OCI-LY7 (cell line): ENCODE data around the gene PPT2. TPM values are rescaled to one million over a fixed set of nuclear protein-coding genes. Genes with fewer than 3 reads are reported as not detected.
"Not testable (repeated sequence)": the region's sequence is repeated elsewhere in the genome, so short reads cannot be mapped to it uniquely, and the experiment has no call there.

ENCODE experiments used
- BruUV-seq: library from RNA; stranded (reverse); fragments of 400-500 nt; replicated peaks from 2 replicates; lab custom pipeline; 2021; lab: Mats Ljungman, UMichigan
- CTCF ChIA-PET: fragments of 300-600 bp; sonication (Branson Sonifier 250); formaldehyde crosslinking; loops from one replicate; lab custom pipeline; 2022; ENCODE audit warnings: antibody characterized with exemption; ENCODE audit not compliant: unreplicated experiment; lab: Charles Lee
- POLR2A ChIA-PET: fragments of 300-600 bp; sonication (Branson Sonifier 250); formaldehyde crosslinking; loops from one replicate; lab custom pipeline; 2022; ENCODE audit warnings: antibody characterized with exemption; lab: Charles Lee
- DNase-seq: peaks from one replicate; pipeline ENCODE4 v3.0.0-alpha.2; 2015; ENCODE audit warnings: low spot score
- H2AFZ ChIP-seq: fragments of 200-600 bp; sonication (generic), shearing (Covaris generic); 2 replicates; pipeline ENCODE4 v1.6.1; 2014; ENCODE audit warnings: mild to moderate bottlenecking, antibody characterized with exemption, low read length, moderate library complexity
- H3K27ac ChIP-seq: fragments of 200-600 bp; sonication (generic); 2 replicates; pipeline ENCODE4 v1.5.1; 2014; ENCODE audit warnings: mixed run types, low read depth, mild to moderate bottlenecking, moderate library complexity, low read length, inconsistent platforms; ENCODE audit not compliant: poor library complexity, severe bottlenecking
- H3K36me3 ChIP-seq: fragments of 200-600 bp; sonication (generic); 2 replicates; pipeline ENCODE4 v1.6.1; 2014; ENCODE audit warnings: mild to moderate bottlenecking, antibody characterized with exemption, low read length, moderate library complexity, mixed read lengths; ENCODE audit not compliant: insufficient read depth
- H3K4me1 ChIP-seq: fragments of 200-600 bp; sonication (generic); 2 replicates; pipeline ENCODE4 v1.5.1; 2014; ENCODE audit warnings: mild to moderate bottlenecking, low read length; ENCODE audit not compliant: insufficient read depth, poor library complexity, severe bottlenecking
- H3K4me2 ChIP-seq: fragments of 200-600 bp; sonication (generic); 2 replicates; pipeline ENCODE4 v1.6.1; 2014; ENCODE audit warnings: mild to moderate bottlenecking, low read length
- H3K4me3 ChIP-seq: fragments of 200-600 bp; sonication (generic); 2 replicates; pipeline ENCODE4 v1.5.1; 2014; ENCODE audit warnings: mild to moderate bottlenecking, low read depth, low read length; ENCODE audit not compliant: poor library complexity, severe bottlenecking
- H3K79me2 ChIP-seq: fragments of 200-600 bp; sonication (generic); 2 replicates; pipeline ENCODE4 v1.6.1; 2016; ENCODE audit warnings: low read depth, mild to moderate bottlenecking, low read length, moderate library complexity, mixed read lengths; ENCODE audit not compliant: insufficient read depth
- H3K9me2 ChIP-seq: fragments of 200-600 bp; sonication (generic); 2 replicates; pipeline ENCODE4 v1.6.1; 2016; ENCODE audit warnings: mild to moderate bottlenecking, low read length, mixed read lengths; ENCODE audit not compliant: insufficient read depth
- H3K9me3 ChIP-seq: fragments of 200-600 bp; sonication (generic); 2 replicates; pipeline ENCODE4 v1.6.1; 2014; ENCODE audit warnings: mild to moderate bottlenecking, mixed run types, low read length, mixed read lengths
- H4K20me1 ChIP-seq: fragments of 200-600 bp; sonication (generic); 2 replicates; pipeline ENCODE4 v1.6.1; 2014; ENCODE audit warnings: mild to moderate bottlenecking, antibody characterized with exemption, low read length, moderate library complexity, mixed read lengths; ENCODE audit not compliant: insufficient read depth
- EZH2phosphoT487 ChIP-seq: fragments of 200-600 bp; sonication (generic); IDR thresholded peaks from 2 replicates; pipeline ENCODE4 v1.6.1; 2018; ENCODE audit warnings: low read depth, borderline replicate concordance, mild to moderate bottlenecking, mixed run types, antibody characterized with exemption, low read length, moderate library complexity, mixed read lengths
- intact Hi-C: fragments of 100-400 bp; cut with micrococcal nuclease; formaldehyde crosslinking; loops from one replicate; pipeline ENCODE4 v1.10.0; 2022; ENCODE audit not compliant: unreplicated experiment
- total RNA-seq, 2 experiments: library from RNA; depleted of rRNA in 1 of 2; stranded (reverse); fragments of >200 nt in 1 of 2; shearing (Covaris generic) in 1 of 2; gene quantifications; 2 replicates each; pipeline ENCODE4 v1.2.3, GENCODE V29; 2014 to 2022
- TF ChIP-seq, protein P1 (sequence below): fragments of 200-600 bp; sonication (generic); conservative IDR thresholded peaks from 2 replicates; pipeline ENCODE4 v1.5.1; 2014; ENCODE audit warnings: mild to moderate bottlenecking, antibody characterized with exemption, low read length, moderate library complexity, mixed read lengths

The PPT2 gene
- total RNA-seq, 2 experiments from 2014 or later = 39.0 to 111 TPM

DNA sequence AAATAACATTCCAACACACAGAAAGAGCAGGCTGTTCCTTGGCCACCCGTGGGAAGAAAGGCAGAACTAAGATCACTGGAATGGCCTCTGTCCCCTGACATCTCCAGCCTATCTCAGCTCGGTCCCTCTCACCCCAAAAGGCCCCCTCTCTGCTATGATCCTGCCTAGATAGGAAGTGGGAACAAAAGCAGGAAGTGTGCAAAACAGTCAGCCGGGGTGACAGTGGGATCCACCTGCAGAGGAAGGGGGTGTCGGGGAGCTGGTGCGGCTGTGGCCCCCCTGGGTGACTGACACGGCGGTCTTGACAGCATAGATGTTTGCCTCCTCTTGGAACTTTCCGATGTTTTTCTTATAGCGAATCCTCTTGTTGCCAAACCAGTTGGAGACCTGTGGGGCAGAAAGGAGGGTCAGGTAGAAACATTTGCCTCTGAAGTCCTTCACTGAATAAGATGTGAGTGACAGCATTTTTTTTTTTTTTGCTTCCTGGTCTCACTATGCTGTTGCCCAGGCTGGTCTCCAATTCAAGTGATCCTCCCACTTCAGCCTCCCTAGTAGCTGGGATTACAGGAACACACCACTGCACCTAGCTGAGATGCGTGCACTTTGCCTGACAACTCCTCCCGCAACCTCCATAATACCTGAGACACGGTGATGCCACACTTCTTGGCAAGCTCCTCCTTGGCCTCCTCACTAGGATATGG lies 33.2 kb downstream of the PPT2 start:
- Histone ChIP-seq H4K20me1 (no peaks in the 10 kb centered on the region), H2AFZ (no peak overlapping the region), H3K79me2 (peaks cover 26% of the 10 kb centered on the region; the same call in 1 of the 2 replicates), H3K9me2 (no peaks in the 10 kb centered on the region), H3K36me3 (peaks cover 53% of the 10 kb centered on the region), H3K4me1 (peaks cover 43% of the 10 kb centered on the region), H3K4me2 (peak overlapping the region; percentile 27; the same call in 1 of the 2 replicates), H3K9me3 (no peaks in the 10 kb centered on the region), H3K27ac (peak overlapping the region; percentile 6), H3K4me3 (no peak overlapping the region)
- CTCF ChIA-PET = no interaction called here
- intact Hi-C loops = no loop called here
- TF ChIP-seq, protein P1, sequence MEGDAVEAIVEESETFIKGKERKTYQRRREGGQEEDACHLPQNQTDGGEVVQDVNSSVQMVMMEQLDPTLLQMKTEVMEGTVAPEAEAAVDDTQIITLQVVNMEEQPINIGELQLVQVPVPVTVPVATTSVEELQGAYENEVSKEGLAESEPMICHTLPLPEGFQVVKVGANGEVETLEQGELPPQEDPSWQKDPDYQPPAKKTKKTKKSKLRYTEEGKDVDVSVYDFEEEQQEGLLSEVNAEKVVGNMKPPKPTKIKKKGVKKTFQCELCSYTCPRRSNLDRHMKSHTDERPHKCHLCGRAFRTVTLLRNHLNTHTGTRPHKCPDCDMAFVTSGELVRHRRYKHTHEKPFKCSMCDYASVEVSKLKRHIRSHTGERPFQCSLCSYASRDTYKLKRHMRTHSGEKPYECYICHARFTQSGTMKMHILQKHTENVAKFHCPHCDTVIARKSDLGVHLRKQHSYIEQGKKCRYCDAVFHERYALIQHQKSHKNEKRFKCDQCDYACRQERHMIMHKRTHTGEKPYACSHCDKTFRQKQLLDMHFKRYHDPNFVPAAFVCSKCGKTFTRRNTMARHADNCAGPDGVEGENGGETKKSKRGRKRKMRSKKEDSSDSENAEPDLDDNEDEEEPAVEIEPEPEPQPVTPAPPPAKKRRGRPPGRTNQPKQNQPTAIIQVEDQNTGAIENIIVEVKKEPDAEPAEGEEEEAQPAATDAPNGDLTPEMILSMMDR = no peak
- TF ChIP-seq EZH2phosphoT487 = no peak
- no peak for DNase-seq
- BruUV-seq = no TSS peak
- POLR2A ChIA-PET = no interaction called here

DNA sequence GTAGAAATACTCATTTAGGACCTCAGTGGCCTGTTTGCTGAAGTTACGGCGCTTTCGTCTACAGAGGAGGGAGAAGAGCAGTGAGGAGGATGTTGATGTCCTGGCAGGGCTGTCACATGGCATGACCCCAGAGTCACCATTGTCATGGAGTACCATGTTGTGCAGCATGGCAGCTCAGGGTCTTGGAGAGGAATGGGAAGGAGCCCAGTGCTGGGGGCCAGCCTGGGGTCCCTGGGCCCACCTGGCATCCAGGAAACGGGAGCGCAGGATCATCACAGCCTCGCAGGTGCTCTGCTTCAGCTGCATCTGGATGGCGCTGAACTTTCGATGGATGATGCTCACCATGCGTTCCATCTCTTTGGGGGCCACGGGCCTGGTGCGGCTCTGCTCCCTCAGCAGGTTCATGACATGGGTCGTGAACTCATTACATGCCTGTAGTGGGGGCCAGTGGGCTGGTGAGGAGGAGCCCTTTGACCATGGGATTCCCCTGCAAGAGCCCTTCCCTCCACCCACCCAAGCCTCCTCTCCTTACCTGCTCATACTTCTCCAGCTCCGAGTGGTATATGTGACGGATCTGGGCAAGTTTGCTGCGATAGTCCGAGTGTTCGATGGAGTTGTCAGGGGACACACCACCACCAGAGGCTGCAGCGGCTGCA lies 33.9 kb downstream of the PPT2 start:
- peaks cover 31% of the 10 kb centered on the region; the same call in 1 of the 2 replicates for H3K79me2 ChIP-seq
- intact Hi-C loops, BruUV-seq, H3K4me3 ChIP-seq, H3K4me2 ChIP-seq, H2AFZ ChIP-seq, H4K20me1 ChIP-seq, CTCF ChIA-PET, POLR2A ChIA-PET, H3K9me3 ChIP-seq, H3K9me2 ChIP-seq, DNase-seq: not testable (repeated sequence)
- peak overlapping the region; percentile 6 for H3K27ac ChIP-seq
- H3K36me3 ChIP-seq = peaks cover 46% of the 10 kb centered on the region
- H3K4me1 ChIP-seq = peaks cover 44% of the 10 kb centered on the region

DNA sequence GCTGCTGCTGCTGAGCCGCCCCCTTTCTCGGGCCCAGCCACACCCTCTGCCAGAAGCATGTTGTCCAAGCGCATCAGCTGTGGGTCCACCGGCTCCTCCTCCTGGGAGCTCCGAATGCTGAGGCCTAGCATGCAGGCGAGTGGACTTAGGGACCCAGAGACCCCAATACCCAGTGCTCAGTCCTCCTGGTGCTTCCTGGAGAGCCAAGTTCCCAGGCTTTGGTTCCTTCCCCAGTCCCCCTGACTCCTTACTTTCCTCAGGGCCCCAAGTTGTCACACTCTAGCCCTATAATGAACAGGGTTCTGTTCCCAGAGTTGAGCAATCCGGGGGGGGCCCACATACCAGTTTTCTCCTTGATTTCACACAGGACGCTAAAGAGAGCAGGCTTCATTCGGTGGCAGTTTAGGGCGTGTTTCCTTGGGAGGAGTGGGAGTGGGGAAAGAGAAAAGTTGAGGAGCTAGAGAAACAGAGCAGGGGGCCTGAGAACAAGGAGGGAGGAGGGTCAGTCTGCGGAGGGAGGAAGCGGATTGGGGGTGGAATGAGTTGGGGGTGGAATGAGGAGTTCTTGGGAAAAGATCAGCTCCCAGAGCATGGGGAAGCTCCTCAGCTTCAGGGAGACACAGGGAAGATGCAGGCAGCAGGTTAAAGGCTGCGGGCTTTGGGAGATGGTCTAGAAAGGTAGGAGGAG lies 34.6 kb downstream of the PPT2 start:
- ChIA-PET CTCF (no interaction called here), POLR2A (interaction anchor here (0.8 to 3.3 kb wide), 3 partner anchors 9 to 79 kb away, joined by 3 to 16 read pairs (median 3); partner anchors contain the start of gene AGPAT1)
- H3K36me3 ChIP-seq = peaks cover 40% of the 10 kb centered on the region
- H3K9me3 ChIP-seq = no peaks in the 10 kb centered on the region
- peaks cover 50% of the 10 kb centered on the region for H3K4me1 ChIP-seq
- BruUV-seq = no TSS peak
- H2AFZ ChIP-seq = no peak overlapping the region
- H3K9me2 ChIP-seq = no peaks in the 10 kb centered on the region
- intact Hi-C loops = no loop called here
- peak overlapping the region; percentile 79 for H3K27ac ChIP-seq
- peak overlapping the region; percentile 86 for H3K4me2 ChIP-seq
- no peak for TF ChIP-seq EZH2phosphoT487
- TF ChIP-seq, protein P1 = no peak
- peaks cover 31% of the 10 kb centered on the region; the same call in 1 of the 2 replicates for H3K79me2 ChIP-seq
- H3K4me3 ChIP-seq = peak overlapping the region; percentile 92
- DNase-seq = no peak
- H4K20me1 ChIP-seq = no peaks in the 10 kb centered on the region
